ENCODE measurements around the gene OR5B2. TPM values are rescaled to one million over a fixed set of nuclear protein-coding genes. Genes with fewer than 3 reads are reported as not detected.
"Not testable (repeated sequence)": the region's sequence is repeated elsewhere in the genome, so short reads cannot be mapped to it uniquely, and the experiment has no call there.

OR5B2 gene
- total RNA-seq, 1 donor from 2014 or later = not detected

GRCh38 chr11:58429273-58429672, 1.4 kb upstream of the OR5B2 start:
- Histone ChIP-seq H3K4me1 (no peaks in the 10 kb centered on the region), H3K9me3 (replicated peaks) (peaks cover 27% of the 10 kb centered on the region), H3K4me3 (no peak overlapping the region), H3K36me3 (no peaks in the 10 kb centered on the region), H3K27ac (replicated peaks) (no peak overlapping the region), H3K27me3 (ENCODE audit: low read depth) (no peaks in the 10 kb centered on the region)
- intact Hi-C loops (cut with micrococcal nuclease) = no loop called here
- no peak for TF ChIP-seq CTCF (IDR thresholded peaks at IDR 0.05; ENCODE audit: borderline replicate concordance)
- DNase-seq = no peak

GRCh38 chr11:58406774-58407173, 21.1 kb downstream of the OR5B2 start, which contains the start of gene OR5B3:
OR5B3 (minus strand) TSS chr11:58406874; CDS start chr11:58403409, 3,465 bp downstream.
- Histone ChIP-seq H3K27ac (replicated peaks) (no peak within 1 kb of the TSS), H3K36me3 (no peaks in the 10 kb centered on the region), H3K27me3 (ENCODE audit: low read depth) (no peaks in the 10 kb centered on the region), H3K9me3 (replicated peaks) (peaks cover 67% of the 10 kb centered on the region), H3K4me1 (no peaks in the 10 kb centered on the region), H3K4me3 (no peak within 1 kb of the TSS)
- no peak for TF ChIP-seq CTCF (IDR thresholded peaks at IDR 0.05; ENCODE audit: borderline replicate concordance)
- no peak for DNase-seq
- intact Hi-C loops (cut with micrococcal nuclease) = no loop called here

GRCh38 chr11:58399622-58400021, 28.3 kb downstream of the OR5B2 start:
- H3K9me3 ChIP-seq (replicated peaks) = peaks cover 24% of the 10 kb centered on the region
- H3K36me3 ChIP-seq; H3K27me3 ChIP-seq (ENCODE audit: low read depth); DNase-seq; H3K4me1 ChIP-seq; intact Hi-C loops (cut with micrococcal nuclease); H3K27ac ChIP-seq (replicated peaks); H3K4me3 ChIP-seq: not testable (repeated sequence)

GRCh38 chr11:58395581-58395980, 32.3 kb downstream of the OR5B2 start:
- no peaks in the 10 kb centered on the region for H3K4me1 ChIP-seq
- intact Hi-C loops (cut with micrococcal nuclease) = no loop called here
- no peak for DNase-seq
- H3K36me3 ChIP-seq = no peaks in the 10 kb centered on the region
- H3K9me3 ChIP-seq (replicated peaks) = peaks cover 21% of the 10 kb centered on the region
- TF ChIP-seq CTCF (IDR thresholded peaks at IDR 0.05; ENCODE audit: borderline replicate concordance) = no peak
- H3K4me3 ChIP-seq = no peak overlapping the region
- H3K27ac ChIP-seq (replicated peaks) = no peak overlapping the region
- H3K27me3 ChIP-seq (ENCODE audit: low read depth) = no peaks in the 10 kb centered on the region

GRCh38 chr11:58394195-58394594, 33.7 kb downstream of the OR5B2 start:
- Histone ChIP-seq H3K27me3 (ENCODE audit: low read depth) (no peaks in the 10 kb centered on the region), H3K27ac (replicated peaks) (no peak overlapping the region), H3K9me3 (replicated peaks) (peaks cover 23% of the 10 kb centered on the region), H3K36me3 (no peaks in the 10 kb centered on the region), H3K4me3 (no peak overlapping the region), H3K4me1 (no peaks in the 10 kb centered on the region)
- DNase-seq = no peak
- intact Hi-C loops (cut with micrococcal nuclease) = no loop called here
- TF ChIP-seq CTCF (IDR thresholded peaks at IDR 0.05; ENCODE audit: borderline replicate concordance) = no peak

- no peak overlapping the region for H3K4me3 ChIP-seq
- peaks cover 23% of the 10 kb centered on the region for H3K9me3 ChIP-seq (replicated peaks)
- H3K27ac ChIP-seq (replicated peaks) = no peak overlapping the region
- H3K4me1 ChIP-seq = no peaks in the 10 kb centered on the region
- H3K27me3 ChIP-seq (ENCODE audit: low read depth) = no peaks in the 10 kb centered on the region
- TF ChIP-seq CTCF (IDR thresholded peaks at IDR 0.05; ENCODE audit: borderline replicate concordance) = no peak
- H3K36me3 ChIP-seq = no peaks in the 10 kb centered on the region
- DNase-seq = no peak
- intact Hi-C loops (cut with micrococcal nuclease) = no loop called here
Observed at GRCh38 chr11:58392746-58393145, 35.2 kb downstream of the OR5B2 start.

Data from left ventricle myocardium inferior (tissue), 1 donor.